GM12801 (cell line): Measurements from ENCODE around the gene EZR.

Source experiments
- TF ChIP-seq, protein P1 (sequence below): IDR thresholded peaks from one replicate; pipeline ENCODE4 v1.5.1; 2011; ENCODE audit warnings: control low read depth; ENCODE audit not compliant: insufficient read length; ENCODE audit errors: extremely low read depth

The EZR gene

GRCh38 chr6:158754738-158755137 lies 64.4 kb downstream of the EZR start:
- TF ChIP-seq, protein P1, sequence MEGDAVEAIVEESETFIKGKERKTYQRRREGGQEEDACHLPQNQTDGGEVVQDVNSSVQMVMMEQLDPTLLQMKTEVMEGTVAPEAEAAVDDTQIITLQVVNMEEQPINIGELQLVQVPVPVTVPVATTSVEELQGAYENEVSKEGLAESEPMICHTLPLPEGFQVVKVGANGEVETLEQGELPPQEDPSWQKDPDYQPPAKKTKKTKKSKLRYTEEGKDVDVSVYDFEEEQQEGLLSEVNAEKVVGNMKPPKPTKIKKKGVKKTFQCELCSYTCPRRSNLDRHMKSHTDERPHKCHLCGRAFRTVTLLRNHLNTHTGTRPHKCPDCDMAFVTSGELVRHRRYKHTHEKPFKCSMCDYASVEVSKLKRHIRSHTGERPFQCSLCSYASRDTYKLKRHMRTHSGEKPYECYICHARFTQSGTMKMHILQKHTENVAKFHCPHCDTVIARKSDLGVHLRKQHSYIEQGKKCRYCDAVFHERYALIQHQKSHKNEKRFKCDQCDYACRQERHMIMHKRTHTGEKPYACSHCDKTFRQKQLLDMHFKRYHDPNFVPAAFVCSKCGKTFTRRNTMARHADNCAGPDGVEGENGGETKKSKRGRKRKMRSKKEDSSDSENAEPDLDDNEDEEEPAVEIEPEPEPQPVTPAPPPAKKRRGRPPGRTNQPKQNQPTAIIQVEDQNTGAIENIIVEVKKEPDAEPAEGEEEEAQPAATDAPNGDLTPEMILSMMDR = no peak

DNA sequence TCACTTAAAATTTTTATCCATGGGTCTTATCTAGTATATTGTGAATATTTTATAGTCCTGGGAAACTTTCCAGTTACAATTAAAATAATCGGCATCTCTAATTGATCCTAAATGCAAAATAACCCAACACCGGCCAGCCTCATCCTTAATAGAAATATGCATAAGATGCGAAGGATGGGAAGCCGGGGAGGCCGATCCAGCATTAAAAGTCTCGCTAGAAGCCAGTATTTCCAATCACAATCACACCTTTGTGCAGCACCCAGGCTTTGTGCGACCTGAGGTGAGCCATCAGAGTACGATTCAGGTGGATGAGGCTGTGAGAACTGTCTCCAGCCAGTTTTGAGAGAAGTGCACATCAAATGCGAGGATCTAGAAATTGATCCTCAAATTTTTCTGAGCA lies 65.4 kb downstream of the EZR start:
- TF ChIP-seq, protein P1 = no peak

DNA sequence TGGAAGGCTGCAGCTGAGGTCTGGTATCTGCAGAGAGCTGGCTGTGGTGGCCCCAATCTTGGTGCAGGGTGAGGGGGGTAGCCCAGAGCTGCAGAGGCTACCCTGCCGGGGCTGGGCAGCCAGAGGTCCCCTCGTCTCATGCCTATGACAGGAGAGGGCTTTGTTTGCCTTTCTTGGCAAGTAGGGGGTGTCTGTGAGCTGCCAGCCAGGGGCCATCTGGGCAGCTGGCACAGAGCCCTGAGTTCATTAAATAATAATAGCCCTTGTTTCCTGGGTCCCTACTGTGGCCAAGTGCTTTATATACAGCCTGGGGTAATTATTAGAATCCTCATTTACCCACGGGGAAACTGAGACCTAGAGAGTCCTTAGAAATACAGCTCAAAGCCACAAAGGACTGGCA lies 66.6 kb downstream of the EZR start:
- TF ChIP-seq, protein P1 = no peak

- TF ChIP-seq, protein P1 = no peak
Measured at GRCh38 chr6:158751921-158752320, 67.2 kb downstream of the EZR start.

GRCh38 chr6:158751224-158751623 lies 67.9 kb downstream of the EZR start:
- TF ChIP-seq, protein P1 = no peak

GRCh38 chr6:158744986-158745430 lies 74.2 kb downstream of the EZR start:
- TF ChIP-seq, protein P1 = no peak

DNA sequence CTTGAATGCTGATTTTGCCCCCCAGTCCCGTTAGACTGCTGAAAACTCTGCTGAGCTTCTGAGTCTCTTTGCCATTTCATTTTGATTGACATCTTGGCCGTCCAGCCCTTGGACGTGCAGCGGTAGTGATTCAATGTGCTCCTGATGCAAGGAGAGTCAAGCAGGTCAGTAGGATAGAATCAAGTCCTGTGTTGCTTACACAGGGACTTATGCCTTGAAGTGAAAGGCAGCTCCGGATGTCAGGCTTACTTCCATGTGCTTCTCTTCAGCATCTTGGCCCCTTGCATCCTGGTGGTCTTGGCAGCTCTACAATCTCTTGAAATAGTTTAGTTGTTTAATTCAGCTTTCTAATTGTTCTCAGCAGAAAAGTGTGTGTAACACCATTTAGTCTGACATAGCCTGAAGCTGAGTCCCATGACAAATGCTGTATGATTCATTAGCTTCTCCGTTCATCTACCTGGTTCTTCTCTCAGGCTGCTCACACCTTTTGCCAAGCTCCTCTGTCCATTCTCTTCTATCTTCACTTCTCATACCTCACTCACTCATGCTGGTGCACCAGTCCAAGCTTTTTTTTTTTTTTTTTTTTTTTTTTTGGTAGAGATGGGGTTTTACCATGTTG lies 76.0 kb downstream of the EZR start:
- TF ChIP-seq, protein P1 = no peak
